HCT116 (cell line): ENCODE results near the gene TEKT4. TPM values are rescaled to one million over a fixed set of nuclear protein-coding genes. Genes with fewer than 3 reads are reported as not detected.

Experiments used
- ATAC-seq: fragments of 200-7000 bp; cut with Tn5 transposase; 2 replicates; pipeline ENCODE4 v1.9.1; 2020; ENCODE audit warnings: mild to moderate bottlenecking, moderate library complexity
- BruUV-seq: library from RNA; stranded (reverse); fragments of 400-500 nt; replicated peaks from 2 replicates; lab custom pipeline; 2021; lab: Mats Ljungman, UMichigan
- CTCF ChIA-PET: fragments of 300-600 bp; sonication (Branson Sonifier 250); formaldehyde crosslinking; loops from one replicate; lab custom pipeline; 2021; ENCODE audit warnings: antibody characterized with exemption; lab: Charles Lee
- POLR2A ChIA-PET: fragments of 300-600, 350-600 bp; sonication (Branson Sonifier 250); formaldehyde crosslinking; loops from one replicate; lab custom pipeline; 2021; ENCODE audit warnings: antibody characterized with exemption; lab: Charles Lee
- RAD21 ChIA-PET, 2 experiments: fragments of 300-600 bp; sonication (Branson Sonifier 250); formaldehyde crosslinking; loops; one replicate each; lab custom pipeline; 2023; ENCODE audit warnings: low total read pairs in 2 of 2; ENCODE audit not compliant: uncharacterized antibody in 2 of 2, unreplicated experiment in 2 of 2, low non-redundant PET in 1 of 2; lab: Charles Lee
- DNase-seq: peaks from one replicate; pipeline ENCODE4 v3.0.0-alpha.2; 2010; ENCODE audit warnings: low read depth, low spot score
- H2AFZ ChIP-seq: fragments of 200-600 bp; shearing (Covaris generic), sonication (generic); 2 replicates; pipeline ENCODE4 v1.6.1; 2017; ENCODE audit warnings: low read depth, mixed run types, mixed read lengths, antibody characterized with exemption, low read length; ENCODE audit not compliant: poor library complexity, severe bottlenecking
- H3K27ac ChIP-seq: 2 replicates; pipeline ENCODE4 v1.5.1; 2012; ENCODE audit warnings: low read depth, low read length
- H3K27me3 ChIP-seq: fragments of 200-600 bp; sonication (generic); 2 replicates; pipeline ENCODE4 v1.6.1; 2016; ENCODE audit warnings: mixed run types, low read length, mixed read lengths; ENCODE audit not compliant: insufficient read depth
- H3K36me3 ChIP-seq, 2 experiments: fragments of 200-500 bp in 1 of 2; fragments of 200-600 bp in 1 of 2; sonication (Bioruptor generic) in 1 of 2; sonication (generic) in 1 of 2; 2 replicates each; pipeline versions ENCODE4 v1.5.1 to v1.6.1; 2014 to 2016; ENCODE audit warnings: low read length in 2 of 2, inconsistent platforms in 1 of 2, mixed read lengths in 1 of 2, mixed run types in 1 of 2; ENCODE audit not compliant: insufficient read depth in 2 of 2, control insufficient read depth in 1 of 2
- H3K4me1 ChIP-seq, 2 experiments: fragments of 200-600 bp in 1 of 2; sonication (generic) in 1 of 2; 2 replicates each; pipeline versions ENCODE4 v1.5.1 to v1.6.1; 2012 to 2017; ENCODE audit warnings: low read length in 2 of 2, inconsistent platforms in 1 of 2, mild to moderate bottlenecking in 1 of 2, mixed read lengths in 1 of 2, mixed run types in 1 of 2, moderate library complexity in 1 of 2; ENCODE audit not compliant: insufficient read depth in 2 of 2, control insufficient read depth in 1 of 2
- H3K4me2 ChIP-seq: fragments of 200-600 bp; sonication (generic); 2 replicates; pipeline ENCODE4 v1.6.1; 2017; ENCODE audit warnings: mixed run types, low read length, mixed read lengths
- H3K4me3 ChIP-seq, 2 experiments: fragments of 200-600 bp in 1 of 2; sonication (generic) in 1 of 2; replicated peaks in 1 of 2; 2 replicates each; pipeline ENCODE4 v1.5.1; 2011 to 2016; ENCODE audit warnings: low read length in 2 of 2, control low read depth in 1 of 2, low read depth in 1 of 2, mild to moderate bottlenecking in 1 of 2, mixed read lengths in 1 of 2, mixed run types in 1 of 2
- H3K79me2 ChIP-seq: fragments of 200-600 bp; sonication (generic); 2 replicates; pipeline ENCODE4 v1.6.1; 2017; ENCODE audit warnings: mild to moderate bottlenecking, mixed run types, low read length, moderate library complexity, mixed read lengths; ENCODE audit not compliant: insufficient read depth
- H3K9ac ChIP-seq: fragments of 200-600 bp; sonication (generic); 2 replicates; pipeline ENCODE4 v1.6.1; 2016; ENCODE audit warnings: low read length, mixed read lengths
- H3K9me2 ChIP-seq: fragments of 200-600 bp; sonication (generic), shearing (Covaris generic); 2 replicates; pipeline ENCODE4 v1.6.1; 2017; ENCODE audit warnings: mixed run types, mild to moderate bottlenecking, moderate library complexity; ENCODE audit not compliant: insufficient read depth
- H3K9me3 ChIP-seq, 2 experiments: fragments of 200-500 bp in 1 of 2; fragments of 200-600 bp in 1 of 2; sonication (Bioruptor generic) in 1 of 2; sonication (generic) in 1 of 2; 2 replicates each; pipeline ENCODE4 v1.6.1; 2014 to 2017; ENCODE audit warnings: low read length in 2 of 2, mixed read lengths in 2 of 2, inconsistent platforms in 1 of 2, low read depth in 1 of 2, mild to moderate bottlenecking in 1 of 2, mixed run types in 1 of 2, moderate library complexity in 1 of 2; ENCODE audit not compliant: control insufficient read depth in 1 of 2, insufficient read depth in 1 of 2
- H4K20me1 ChIP-seq: fragments of 200-600 bp; sonication (generic), shearing (Covaris generic); 2 replicates; pipeline ENCODE4 v1.6.1; 2017; ENCODE audit warnings: mixed run types, mild to moderate bottlenecking, moderate library complexity; ENCODE audit not compliant: insufficient read depth
- CBX3 ChIP-seq: IDR thresholded peaks from 2 replicates; pipeline ENCODE4 v1.6.1; 2012; ENCODE audit warnings: low read depth
- EZH2phosphoT487 ChIP-seq: fragments of 200-600 bp; IDR thresholded peaks from 2 replicates; pipeline ENCODE4 v1.6.1; 2018; ENCODE audit warnings: antibody characterized with exemption, borderline replicate concordance
- POLR2AphosphoS5 ChIP-seq: IDR thresholded peaks from 2 replicates; pipeline ENCODE4 v1.6.1; 2011; ENCODE audit warnings: mild to moderate bottlenecking, low read depth, low read length, moderate library complexity
- SP1 ChIP-seq: IDR thresholded peaks from 2 replicates; pipeline ENCODE4 v1.6.1; 2012; ENCODE audit warnings: low read depth
- intact Hi-C: fragments of 100-400 bp; cut with micrococcal nuclease; formaldehyde crosslinking; loops from 2 replicates; pipeline ENCODE4 v1.10.0; 2022
- total RNA-seq: library from RNA; stranded (reverse); gene quantifications from one replicate; pipeline ENCODE4 v1.2.1, GENCODE V29; 2021; ENCODE audit not compliant: unreplicated experiment
- TF ChIP-seq, protein P1 (sequence below), 3 experiments: fragments of 200-600 bp in 1 of 3; sonication (generic) in 1 of 3; IDR thresholded peaks in 2 of 3; conservative IDR thresholded peaks in 1 of 3; 2 replicates each; pipeline ENCODE4 v1.5.1; 2012 to 2017; ENCODE audit warnings: low read depth in 2 of 3, low read length in 2 of 3, antibody characterized with exemption in 1 of 3, borderline replicate concordance in 1 of 3, control low read depth in 1 of 3, mild to moderate bottlenecking in 1 of 3, mixed read lengths in 1 of 3, mixed run types in 1 of 3, moderate library complexity in 1 of 3; ENCODE audit not compliant: insufficient read depth in 1 of 3

TEKT4 gene
- total RNA-seq, 1 experiment from 2014 or later: not detected

- no peaks in the 10 kb centered on the region for H3K9me3 ChIP-seq
- ChIA-PET CTCF (no interaction called here), POLR2A (no interaction called here), RAD21 (no interaction called here)
- no peak overlapping the region for H3K9ac ChIP-seq
- intact Hi-C loops: loop anchor here (2.0 to 10.0 kb wide), 2 partner anchors 80 to 240 kb away; no protein-coding TSS in a partner anchor
- no peak overlapping the region for H3K27ac ChIP-seq
- H2AFZ ChIP-seq: no peak overlapping the region
- H3K4me3 ChIP-seq: no peak overlapping the region
- no peak for TF ChIP-seq POLR2AphosphoS5
- TF ChIP-seq SP1: no peak
- TF ChIP-seq CBX3: no peak
- TF ChIP-seq, protein P1, sequence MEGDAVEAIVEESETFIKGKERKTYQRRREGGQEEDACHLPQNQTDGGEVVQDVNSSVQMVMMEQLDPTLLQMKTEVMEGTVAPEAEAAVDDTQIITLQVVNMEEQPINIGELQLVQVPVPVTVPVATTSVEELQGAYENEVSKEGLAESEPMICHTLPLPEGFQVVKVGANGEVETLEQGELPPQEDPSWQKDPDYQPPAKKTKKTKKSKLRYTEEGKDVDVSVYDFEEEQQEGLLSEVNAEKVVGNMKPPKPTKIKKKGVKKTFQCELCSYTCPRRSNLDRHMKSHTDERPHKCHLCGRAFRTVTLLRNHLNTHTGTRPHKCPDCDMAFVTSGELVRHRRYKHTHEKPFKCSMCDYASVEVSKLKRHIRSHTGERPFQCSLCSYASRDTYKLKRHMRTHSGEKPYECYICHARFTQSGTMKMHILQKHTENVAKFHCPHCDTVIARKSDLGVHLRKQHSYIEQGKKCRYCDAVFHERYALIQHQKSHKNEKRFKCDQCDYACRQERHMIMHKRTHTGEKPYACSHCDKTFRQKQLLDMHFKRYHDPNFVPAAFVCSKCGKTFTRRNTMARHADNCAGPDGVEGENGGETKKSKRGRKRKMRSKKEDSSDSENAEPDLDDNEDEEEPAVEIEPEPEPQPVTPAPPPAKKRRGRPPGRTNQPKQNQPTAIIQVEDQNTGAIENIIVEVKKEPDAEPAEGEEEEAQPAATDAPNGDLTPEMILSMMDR (IDR thresholded peaks at IDR 0.05 in 2 of 3, conservative IDR thresholded peaks at IDR 0.05 in 1 of 3; ENCODE audit: borderline replicate concordance in 1 of 3, insufficient read depth in 1 of 3, low read depth in 2 of 3, low read length in 2 of 3): no peak
- no peak for TF ChIP-seq EZH2phosphoT487
- H3K79me2 ChIP-seq: no peaks in the 10 kb centered on the region
- H3K9me2 ChIP-seq: no peaks in the 10 kb centered on the region
- DNase-seq (no peak), ATAC-seq (no peak)
- H3K4me2 ChIP-seq: no peak overlapping the region
- H3K36me3 ChIP-seq: no peaks in the 10 kb centered on the region
- no TSS peak for BruUV-seq
- H3K4me1 ChIP-seq: no peaks in the 10 kb centered on the region
- no peaks in the 10 kb centered on the region for H4K20me1 ChIP-seq
- no peaks in the 10 kb centered on the region for H3K27me3 ChIP-seq
Observed at GRCh38 chr2:94875064-94875819, 4.0 kb downstream of the TEKT4 start.
